Nephron (organoid): ENCODE measurements around the gene NAV1.
A peak's percentile ranks its signal among the peaks of the same experiment; 100 is the strongest.
"Not testable (repeated sequence)": the region's sequence is repeated elsewhere in the genome, so short reads cannot be mapped to it uniquely, and the experiment has no call there.

Source experiments
- H3K27ac Mint-ChIP-seq, 3 experiments: 2 replicates each; pipeline ENCODE4 v1.8.0; 2020; ENCODE audit warnings: mixed read lengths in 3 of 3, mild to moderate bottlenecking in 2 of 3, moderate library complexity in 1 of 3
- H3K27me3 Mint-ChIP-seq: 2 replicates; pipeline ENCODE4 v1.8.0; 2021; ENCODE audit warnings: low read depth, mild to moderate bottlenecking, moderate library complexity, mixed read lengths
- H3K36me3 Mint-ChIP-seq: 2 replicates; pipeline ENCODE4 v1.8.0; 2020; ENCODE audit warnings: low read depth, mixed read lengths
- H3K4me1 Mint-ChIP-seq: 2 replicates; pipeline ENCODE4 v1.8.0; 2020; ENCODE audit warnings: mixed read lengths
- H3K4me3 Mint-ChIP-seq, 3 experiments: 2 replicates each; pipeline ENCODE4 v1.8.0; 2020; ENCODE audit warnings: mild to moderate bottlenecking in 3 of 3, mixed read lengths in 3 of 3, moderate library complexity in 2 of 3
- H3K9me3 Mint-ChIP-seq: 2 replicates; pipeline ENCODE4 v1.8.0; 2020; ENCODE audit warnings: mixed read lengths
- CTCF ChIP-seq, 3 experiments: fragments of 200-600 bp; sonication (generic); IDR thresholded peaks; one replicate each; pipeline ENCODE4 v1.5.0; 2021; ENCODE audit warnings: antibody characterized with exemption in 3 of 3; ENCODE audit not compliant: unreplicated experiment in 3 of 3

NAV1 gene

GRCh38 chr1:201543871-201544642 lies 5.1 kb downstream of the NAV1 start:
- peak overlapping the region in 1 of 3 experiments; percentile 33 for H3K4me3 Mint-ChIP-seq
- peaks cover 59% of the 10 kb centered on the region for H3K27me3 Mint-ChIP-seq
- TF ChIP-seq CTCF (IDR thresholded peaks at IDR 0.05; ENCODE audit: unreplicated experiment in 3 of 3), result no peak
- H3K27ac Mint-ChIP-seq, result peak overlapping the region in 1 of 3 experiments; percentile 53
- peaks cover 54% of the 10 kb centered on the region for H3K4me1 Mint-ChIP-seq
- no peaks in the 10 kb centered on the region for H3K36me3 Mint-ChIP-seq
- H3K9me3 Mint-ChIP-seq, result peaks cover 3% of the 10 kb centered on the region

GRCh38 chr1:201544710-201545109 lies 5.8 kb downstream of the NAV1 start:
- peaks cover 3% of the 10 kb centered on the region for H3K9me3 Mint-ChIP-seq
- no peak overlapping the region for H3K4me3 Mint-ChIP-seq
- no peak overlapping the region for H3K27ac Mint-ChIP-seq
- no peak for TF ChIP-seq CTCF (IDR thresholded peaks at IDR 0.05; ENCODE audit: unreplicated experiment in 3 of 3)
- H3K4me1 Mint-ChIP-seq, result peaks cover 51% of the 10 kb centered on the region
- peaks cover 54% of the 10 kb centered on the region for H3K27me3 Mint-ChIP-seq
- H3K36me3 Mint-ChIP-seq, result no peaks in the 10 kb centered on the region

- Mint-ChIP-seq H3K9me3 (peaks cover 3% of the 10 kb centered on the region), H3K27ac (peak overlapping the region in 1 of 3 experiments; percentile 68), H3K4me3 (peak overlapping the region in 1 of 3 experiments; percentile 41), H3K4me1 (peaks cover 39% of the 10 kb centered on the region), H3K27me3 (peaks cover 43% of the 10 kb centered on the region), H3K36me3 (no peaks in the 10 kb centered on the region)
- TF ChIP-seq CTCF (IDR thresholded peaks at IDR 0.05; ENCODE audit: unreplicated experiment in 3 of 3), result no peak
Observed at GRCh38 chr1:201545851-201546492, 7.0 kb downstream of the NAV1 start.

GRCh38 chr1:201549522-201549921 lies 10.6 kb downstream of the NAV1 start:
- H3K27me3 Mint-ChIP-seq, result peaks cover 28% of the 10 kb centered on the region
- not testable (repeated sequence) for H3K36me3 Mint-ChIP-seq, H3K27ac Mint-ChIP-seq, H3K4me3 Mint-ChIP-seq, H3K9me3 Mint-ChIP-seq
- H3K4me1 Mint-ChIP-seq, result peaks cover 30% of the 10 kb centered on the region

- Mint-ChIP-seq H3K27ac (no peak overlapping the region), H3K4me3 (no peak overlapping the region), H3K9me3 (no peaks in the 10 kb centered on the region), H3K4me1 (peaks cover 29% of the 10 kb centered on the region), H3K36me3 (no peaks in the 10 kb centered on the region), H3K27me3 (peaks cover 14% of the 10 kb centered on the region)
- TF ChIP-seq CTCF (IDR thresholded peaks at IDR 0.05; ENCODE audit: unreplicated experiment in 3 of 3), result no peak
Observed at GRCh38 chr1:201551096-201551495, 12.2 kb downstream of the NAV1 start.

- Mint-ChIP-seq H3K4me1 (peaks cover 30% of the 10 kb centered on the region), H3K9me3 (no peaks in the 10 kb centered on the region), H3K36me3 (no peaks in the 10 kb centered on the region), H3K27me3 (peaks cover 11% of the 10 kb centered on the region), H3K4me3 (no peak overlapping the region), H3K27ac (no peak overlapping the region)
- no peak for TF ChIP-seq CTCF (IDR thresholded peaks at IDR 0.05; ENCODE audit: unreplicated experiment in 3 of 3)
Observed at GRCh38 chr1:201551877-201552731, 13.2 kb downstream of the NAV1 start.
